B cell (primary cell): ENCODE measurements around the gene KRTAP10-8. TPM values are rescaled to one million over a fixed set of nuclear protein-coding genes. Genes with fewer than 3 reads are reported as not detected.

Source experiments
- ATAC-seq: fragments of 200-7000 bp; cut with Tn5 transposase; one replicate; pipeline ENCODE4 v1.10.0; 2021; ENCODE audit warnings: low read depth, mild to moderate bottlenecking, moderate number of reproducible peaks, moderate library complexity
- CTCF ChIA-PET: fragments of 350-600 bp; sonication (Branson Sonifier 250); formaldehyde crosslinking; loops from one replicate; lab custom pipeline; 2021; ENCODE audit warnings: antibody characterized with exemption, inconsistent platforms; lab: Charles Lee
- POLR2A ChIA-PET: fragments of 350-600 bp; sonication (Branson Sonifier 250); formaldehyde crosslinking; loops from one replicate; lab custom pipeline; 2021; ENCODE audit warnings: antibody characterized with exemption; lab: Charles Lee
- DNase-seq: peaks from one replicate; pipeline ENCODE4 v3.0.0; 2013
- H2AFZ ChIP-seq: 2 replicates; pipeline ENCODE4 v1.6.1; 2012; ENCODE audit warnings: mild to moderate bottlenecking, low read depth, low read length; ENCODE audit not compliant: insufficient read depth, poor library complexity, severe bottlenecking
- H3K27ac ChIP-seq, 2 donors: 1 replicate in 1 of 2; 2 replicates in 1 of 2; pipeline ENCODE4 v1.5.1; 2012 to 2013; ENCODE audit warnings: low read length in 2 of 2, mild to moderate bottlenecking in 2 of 2, moderate library complexity in 1 of 2
- H3K27me3 ChIP-seq, 4 experiments: fragments of 200-600 bp in 1 of 4; sonication (generic) in 1 of 4; replicated peaks in 1 of 4; 1 replicate in 2 of 4; 2 replicates in 2 of 4; pipeline versions ENCODE4 v1.6.1 to v1.7.0; 2013 to 2016; ENCODE audit warnings: low read length in 3 of 4, mild to moderate bottlenecking in 2 of 4, mixed read lengths in 1 of 4, moderate library complexity in 1 of 4; ENCODE audit not compliant: insufficient read depth in 4 of 4, control insufficient read depth in 3 of 4; ENCODE audit errors: control extremely low read depth in 1 of 4
- H3K36me3 ChIP-seq, 2 experiments: replicated peaks in 1 of 2; 1 replicate in 1 of 2; 2 replicates in 1 of 2; pipeline versions ENCODE4 v1.6.1 to v1.7.1; 2013; ENCODE audit warnings: low read length in 1 of 2; ENCODE audit not compliant: insufficient read depth in 2 of 2, control insufficient read depth in 1 of 2; ENCODE audit errors: control extremely low read depth in 1 of 2, extremely low read depth in 1 of 2
- H3K4me1 ChIP-seq, 2 donors: fragments of 200-600 bp in 1 of 2; sonication (generic) in 1 of 2; 1 replicate in 1 of 2; 2 replicates in 1 of 2; pipeline versions ENCODE4 v1.5.1 to v1.6.1; 2013 to 2017; ENCODE audit warnings: low read length in 2 of 2; ENCODE audit not compliant: control insufficient read depth in 2 of 2, insufficient read depth in 2 of 2
- H3K4me2 ChIP-seq: replicated peaks from 2 replicates; pipeline ENCODE3; 2012; ENCODE audit warnings: mild to moderate bottlenecking, low read depth, low read length; ENCODE audit not compliant: poor library complexity, severe bottlenecking
- H3K4me3 ChIP-seq, 5 experiments: fragments of 200-600 bp in 1 of 5; sonication (generic) in 1 of 5; 1 replicate in 3 of 5; 2 replicates in 2 of 5; pipeline versions ENCODE4 v1.5.1 to v1.7.0; 2011 to 2016; ENCODE audit warnings: low read length in 4 of 5, mild to moderate bottlenecking in 4 of 5, low read depth in 2 of 5, control low read depth in 1 of 5, moderate library complexity in 1 of 5; ENCODE audit not compliant: insufficient read depth in 1 of 5; ENCODE audit errors: control extremely low read depth in 1 of 5, extremely low read depth in 1 of 5
- H3K79me2 ChIP-seq: fragments of 200-600 bp; sonication (generic); one replicate; pipeline ENCODE4 v1.6.0; 2016; ENCODE audit warnings: low read length; ENCODE audit not compliant: control insufficient read depth, insufficient read depth
- H3K9ac ChIP-seq: fragments of 200-600 bp; sonication (generic); 2 replicates; pipeline ENCODE4 v1.6.1; 2017; ENCODE audit warnings: mild to moderate bottlenecking, low read length, moderate library complexity
- H3K9me3 ChIP-seq, 3 donors: one replicate each; pipeline versions ENCODE4 v1.6.1 to v1.7.1; 2013; ENCODE audit warnings: low read length in 2 of 3; ENCODE audit not compliant: control insufficient read depth in 2 of 3, insufficient read depth in 1 of 3; ENCODE audit errors: control extremely low read depth in 1 of 3
- H4K20me1 ChIP-seq: 2 replicates; pipeline ENCODE4 v1.6.0; 2012; ENCODE audit warnings: mild to moderate bottlenecking, low read length; ENCODE audit not compliant: insufficient read depth, control insufficient read depth, poor library complexity, severe bottlenecking
- H3K27ac Mint-ChIP-seq: one replicate; pipeline ENCODE4 v1.8.0; 2021; ENCODE audit warnings: mixed read lengths
- H3K27me3 Mint-ChIP-seq: one replicate; pipeline ENCODE4 v1.8.0; 2021; ENCODE audit warnings: mixed read lengths
- H3K4me1 Mint-ChIP-seq: one replicate; pipeline ENCODE4 v1.8.0; 2021; ENCODE audit warnings: mixed read lengths
- H3K4me3 Mint-ChIP-seq: one replicate; pipeline ENCODE4 v1.8.0; 2021; ENCODE audit warnings: mixed read lengths
- H3K9me3 Mint-ChIP-seq: one replicate; pipeline ENCODE4 v1.8.0; 2022; ENCODE audit warnings: mixed read lengths; ENCODE audit not compliant: insufficient read depth
- EZH2 ChIP-seq: IDR thresholded peaks from 2 replicates; pipeline ENCODE4 v1.6.1; 2012; ENCODE audit warnings: borderline replicate concordance, low read depth, mild to moderate bottlenecking, moderate library complexity, low read length; ENCODE audit not compliant: insufficient read depth, poor library complexity, severe bottlenecking
- WGBS: methylation state at CpG from one replicate; pipeline ENCODE4 v1.1.5; 2013; ENCODE audit warnings: missing lambda C conversion rate; ENCODE audit not compliant: insufficient coverage; 5-methylcytosine and 5-hydroxymethylcytosine counted together
- intact Hi-C: fragments of 100-400 bp; cut with micrococcal nuclease; formaldehyde crosslinking; loops from one replicate; pipeline ENCODE4 v1.10.0; 2022
- polyA plus RNA-seq: library from polyadenylated mRNA; depleted of rRNA; stranded (reverse); fragments of >200 nt; gene quantifications from 2 replicates; pipeline ENCODE4 v1.2.3, GENCODE V29; 2012
- total RNA-seq, 2 donors: library from RNA; stranded (reverse); fragments of 120-200 nt in 1 of 2; gene quantifications; 1 replicate in 1 of 2; 2 replicates in 1 of 2; pipeline versions ENCODE4 v1.2.3 to v1.2.4, GENCODE V29; 2013 to 2022
- TF ChIP-seq, protein P1 (sequence below): fragments of 200-600 bp; IDR thresholded peaks from one replicate; pipeline ENCODE4 v1.8.0; 2022; ENCODE audit warnings: antibody characterized with exemption, mild to moderate bottlenecking

The KRTAP10-8 gene
- total and polyA plus RNA-seq, 2 donors (not counting 1 experiment from before 2014, with no cell fraction given): not detected

DNA sequence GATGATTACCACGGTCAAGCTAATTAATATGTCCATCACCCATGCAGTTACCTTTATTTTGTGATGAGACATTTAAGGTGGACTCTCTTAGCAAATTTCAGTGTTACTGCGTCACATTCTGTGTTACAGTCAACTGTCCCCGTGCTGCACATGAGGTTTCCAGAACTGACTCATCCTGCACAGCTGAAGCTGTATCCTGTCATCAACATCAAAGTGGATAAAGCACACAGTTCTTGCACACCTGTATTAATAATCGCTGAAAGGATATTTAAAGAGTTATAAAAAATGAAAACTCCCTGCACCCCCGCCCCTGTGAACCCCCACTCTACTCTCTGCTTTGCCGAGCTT lies 28.1 kb upstream of the KRTAP10-8 start:
- no peak for TF ChIP-seq EZH2
- TF ChIP-seq, protein P1, sequence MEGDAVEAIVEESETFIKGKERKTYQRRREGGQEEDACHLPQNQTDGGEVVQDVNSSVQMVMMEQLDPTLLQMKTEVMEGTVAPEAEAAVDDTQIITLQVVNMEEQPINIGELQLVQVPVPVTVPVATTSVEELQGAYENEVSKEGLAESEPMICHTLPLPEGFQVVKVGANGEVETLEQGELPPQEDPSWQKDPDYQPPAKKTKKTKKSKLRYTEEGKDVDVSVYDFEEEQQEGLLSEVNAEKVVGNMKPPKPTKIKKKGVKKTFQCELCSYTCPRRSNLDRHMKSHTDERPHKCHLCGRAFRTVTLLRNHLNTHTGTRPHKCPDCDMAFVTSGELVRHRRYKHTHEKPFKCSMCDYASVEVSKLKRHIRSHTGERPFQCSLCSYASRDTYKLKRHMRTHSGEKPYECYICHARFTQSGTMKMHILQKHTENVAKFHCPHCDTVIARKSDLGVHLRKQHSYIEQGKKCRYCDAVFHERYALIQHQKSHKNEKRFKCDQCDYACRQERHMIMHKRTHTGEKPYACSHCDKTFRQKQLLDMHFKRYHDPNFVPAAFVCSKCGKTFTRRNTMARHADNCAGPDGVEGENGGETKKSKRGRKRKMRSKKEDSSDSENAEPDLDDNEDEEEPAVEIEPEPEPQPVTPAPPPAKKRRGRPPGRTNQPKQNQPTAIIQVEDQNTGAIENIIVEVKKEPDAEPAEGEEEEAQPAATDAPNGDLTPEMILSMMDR: no peak
- Histone ChIP-seq H3K9ac (no peak overlapping the region), H3K4me3 (no peak overlapping the region), H3K4me1 (no peaks in the 10 kb centered on the region), H3K9me3 (peaks cover 3 to 38% (median 19%) of the 10 kb centered on the region in 3 donors), H3K79me2 (no peaks in the 10 kb centered on the region), H2AFZ (no peak overlapping the region), H4K20me1 (no peaks in the 10 kb centered on the region), H3K4me2 (no peak overlapping the region), H3K36me3 (no peaks in the 10 kb centered on the region), H3K27me3 (peaks cover 0 to 18% (median 5%) of the 10 kb centered on the region in 4 experiments), H3K27ac (no peak overlapping the region)
- ATAC-seq (no peak), DNase-seq (no peak)
- H3K4me3 Mint-ChIP-seq: no peak overlapping the region
- WGBS: 80% methylated on average over 4 of the region's 6 CpGs
- intact Hi-C loops: no loop called here
- H3K27ac Mint-ChIP-seq: no peak overlapping the region
- H3K9me3 Mint-ChIP-seq: peaks cover 4% of the 10 kb centered on the region
- peaks cover 53% of the 10 kb centered on the region for H3K27me3 Mint-ChIP-seq
- H3K4me1 Mint-ChIP-seq: no peaks in the 10 kb centered on the region
- CTCF ChIA-PET: no interaction called here
- POLR2A ChIA-PET: no interaction called here

DNA sequence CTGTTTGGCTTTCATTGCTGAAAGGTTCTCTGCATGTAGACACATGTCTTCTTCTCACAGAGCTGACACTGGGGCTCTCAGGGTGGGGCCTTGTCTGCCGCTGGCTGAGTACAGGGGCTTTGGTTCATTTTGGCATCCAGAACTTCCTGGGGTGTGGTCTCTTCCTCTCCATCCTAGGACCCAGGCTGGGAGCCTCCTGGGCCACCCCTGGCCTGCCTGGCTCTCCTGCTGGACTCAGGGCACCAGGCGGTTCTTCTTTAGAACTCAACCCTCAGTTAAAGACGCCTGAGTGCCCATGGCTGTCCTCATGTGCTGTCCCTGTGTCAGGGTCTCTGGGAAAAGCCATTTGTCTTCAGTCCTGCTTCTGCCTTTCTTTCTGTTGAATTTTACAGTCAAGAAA lies 26.0 kb upstream of the KRTAP10-8 start:
- Histone ChIP-seq H3K27me3 (peaks cover 0 to 18% (median 5%) of the 10 kb centered on the region in 4 experiments), H3K4me3 (no peak overlapping the region), H3K4me2 (no peak overlapping the region), H3K4me1 (no peaks in the 10 kb centered on the region), H3K27ac (no peak overlapping the region), H3K36me3 (no peaks in the 10 kb centered on the region), H4K20me1 (no peaks in the 10 kb centered on the region), H3K79me2 (no peaks in the 10 kb centered on the region), H3K9me3 (peaks cover 3 to 19% (median 15%) of the 10 kb centered on the region in 3 donors), H2AFZ (no peak overlapping the region), H3K9ac (no peak overlapping the region)
- no peak overlapping the region for H3K27ac Mint-ChIP-seq
- TF ChIP-seq, protein P1: no peak
- TF ChIP-seq EZH2: no peak
- 94% methylated on average over 3 of the region's 3 CpGs for WGBS
- CTCF ChIA-PET: no interaction called here
- intact Hi-C loops: no loop called here
- no peaks in the 10 kb centered on the region for H3K4me1 Mint-ChIP-seq
- DNase-seq: no peak
- H3K27me3 Mint-ChIP-seq: peaks cover 53% of the 10 kb centered on the region
- POLR2A ChIA-PET: no interaction called here
- no peak overlapping the region for H3K4me3 Mint-ChIP-seq
- peaks cover 6% of the 10 kb centered on the region for H3K9me3 Mint-ChIP-seq
- no peak for ATAC-seq
